Left lung (tissue), 10 donors: ENCODE measurements around the gene PDLIM7. TPM values are rescaled to one million over a fixed set of nuclear protein-coding genes. Genes with fewer than 3 reads are reported as not detected.

Source experiments
- ATAC-seq: fragments of 200-7000 bp; cut with Tn5 transposase; one replicate; pipeline ENCODE4 v1.9.1; 2020; ENCODE audit warnings: moderate library complexity
- DNase-seq, 4 donors: peaks; one replicate each; pipeline ENCODE4 v3.0.0-alpha.2; 2013 to 2020
- H3K27ac ChIP-seq, 2 donors: fragments of 200-600 bp; sonication (generic) in 1 of 2; one replicate each; pipeline versions ENCODE4 v1.5.0 to v1.8.0; 2020 to 2021
- H3K27me3 ChIP-seq, 2 donors: fragments of 200-600 bp; sonication (generic) in 1 of 2; one replicate each; pipeline versions ENCODE4 v1.5.0 to v1.8.0; 2020 to 2021
- H3K36me3 ChIP-seq, 2 donors: fragments of 200-600 bp; sonication (generic) in 1 of 2; one replicate each; pipeline versions ENCODE4 v1.5.0 to v1.8.0; 2020 to 2021
- H3K4me1 ChIP-seq, 2 donors: fragments of 200-600 bp; one replicate each; pipeline ENCODE4 v1.8.0; 2021
- H3K4me3 ChIP-seq, 2 donors: fragments of 200-600 bp; sonication (generic) in 1 of 2; one replicate each; pipeline versions ENCODE4 v1.5.0 to v1.8.0; 2020 to 2021; ENCODE audit warnings: mild to moderate bottlenecking in 1 of 2
- H3K9me3 ChIP-seq, 2 donors: fragments of 200-600 bp; sonication (generic) in 1 of 2; one replicate each; pipeline versions ENCODE4 v1.5.0 to v1.8.0; 2020 to 2021
- CTCF ChIP-seq, 2 donors: fragments of 200-600 bp; sonication (generic) in 1 of 2; IDR thresholded peaks; one replicate each; pipeline versions ENCODE4 v1.5.0 to v1.8.0; 2021; ENCODE audit warnings: antibody characterized with exemption in 2 of 2
- intact Hi-C, 2 donors: fragments of 100-400 bp; cut with DNase I; formaldehyde crosslinking; loops; one replicate each; pipeline versions ENCODE4 v1.11.2 to v1.14.2; 2022
- polyA plus RNA-seq, 6 donors: library from polyadenylated mRNA; unstranded; fragments of 120-200 nt; gene quantifications; one replicate each; pipeline ENCODE4 v1.2.1, GENCODE V29; 2013; ENCODE audit not compliant: insufficient read length in 6 of 6
- total RNA-seq, 2 donors: library from RNA; stranded (reverse); fragmentation: NEBNext Ultra II Directional; extraction: Animal tissue kit (Norgen Biotek cat#: 25700); gene quantifications; one replicate each; pipeline ENCODE4 v1.2.1, GENCODE V29; 2021
- donor health status: DM: no; HTN: yes; CAD: no.
- donor health status: DM: no; HTN: no; CAD: no.

PDLIM7 gene
- total and polyA plus RNA-seq, 8 donors: 60.9 to 141 (median 90.2) TPM

GRCh38 chr5:177438468-177438867 lies 58.9 kb downstream of the PDLIM7 start:
- no peak for TF ChIP-seq CTCF (IDR thresholded peaks at IDR 0.05)

GRCh38 chr5:177437623-177438022 lies 59.8 kb downstream of the PDLIM7 start:
- TF ChIP-seq CTCF (IDR thresholded peaks at IDR 0.05): no peak
- Histone ChIP-seq H3K27me3 (no peaks in the 10 kb centered on the region), H3K4me1 (peaks cover 0 to 13% of the 10 kb centered on the region in 2 donors), H3K9me3 (no peaks in the 10 kb centered on the region), H3K4me3 (no peak overlapping the region), H3K36me3 (peaks cover 0 to 100% of the 10 kb centered on the region in 2 donors), H3K27ac (no peak overlapping the region)
- ATAC-seq (peak; percentile 53), DNase-seq (peak in 1 of 4 donors; percentile 31)
- intact Hi-C loops: no loop called here

More at GRCh38 chr5:177438468-177438867, 58.9 kb downstream of the PDLIM7 start:
- intact Hi-C loops: no loop called here
- Histone ChIP-seq H3K9me3 (no peaks in the 10 kb centered on the region), H3K4me3 (no peak overlapping the region), H3K4me1 (peaks cover 0 to 5% of the 10 kb centered on the region in 2 donors), H3K36me3 (peaks cover 0 to 100% of the 10 kb centered on the region in 2 donors), H3K27me3 (no peaks in the 10 kb centered on the region), H3K27ac (no peak overlapping the region)
- no peak for ATAC-seq
- peak in 1 of 4 donors; percentile 57 for DNase-seq

- intact Hi-C loops: no loop called here
- no peak for ATAC-seq
- Histone ChIP-seq H3K27ac (no peak overlapping the region), H3K4me1 (peaks cover 0 to 29% of the 10 kb centered on the region in 2 donors), H3K9me3 (no peaks in the 10 kb centered on the region), H3K27me3 (no peaks in the 10 kb centered on the region), H3K36me3 (peaks cover 0 to 98% of the 10 kb centered on the region in 2 donors), H3K4me3 (no peak overlapping the region)
- TF ChIP-seq CTCF (IDR thresholded peaks at IDR 0.05): no peak
- DNase-seq: peak in 1 of 4 donors; percentile 75
Measured at GRCh38 chr5:177435847-177436536, 61.4 kb downstream of the PDLIM7 start.

- Histone ChIP-seq H3K4me1 (peaks cover 0 to 38% of the 10 kb centered on the region in 2 donors), H3K27me3 (no peaks in the 10 kb centered on the region), H3K36me3 (peaks cover 0 to 98% of the 10 kb centered on the region in 2 donors), H3K9me3 (no peaks in the 10 kb centered on the region), H3K27ac (no peak overlapping the region), H3K4me3 (no peak overlapping the region)
- ATAC-seq: no peak
- no peak for DNase-seq
- TF ChIP-seq CTCF (IDR thresholded peaks at IDR 0.05): no peak
- intact Hi-C loops: no loop called here
Measured at GRCh38 chr5:177434942-177435738, 62.3 kb downstream of the PDLIM7 start.

GRCh38 chr5:177434437-177434836 lies 63.0 kb downstream of the PDLIM7 start:
- intact Hi-C loops: no loop called here
- peak overlapping the region in 1 of 2 donors; percentile 13 for H3K27ac ChIP-seq
- ATAC-seq (no peak), DNase-seq (no peak)
- H3K36me3 ChIP-seq: peaks cover 0 to 92% of the 10 kb centered on the region in 2 donors
- no peak for TF ChIP-seq CTCF (IDR thresholded peaks at IDR 0.05)
- no peak overlapping the region for H3K4me3 ChIP-seq
- peaks cover 0 to 45% of the 10 kb centered on the region in 2 donors for H3K4me1 ChIP-seq
- no peaks in the 10 kb centered on the region for H3K27me3 ChIP-seq
- H3K9me3 ChIP-seq: no peaks in the 10 kb centered on the region
